GM10248 (cell line): Measurements from ENCODE around the gene PDE10A.

ENCODE experiments used
- CTCF ChIA-PET: fragments of 300-600 bp; sonication (Branson Sonifier 250); formaldehyde crosslinking; extraction: SDS; loops from one replicate; lab custom pipeline; 2021; ENCODE audit warnings: antibody characterized with exemption; lab: Yijun Ruan, JAX
- POLR2A ChIA-PET: fragments of 350-650 bp; sonication (Branson Sonifier 250); formaldehyde crosslinking; extraction: SDS; loops from one replicate; lab custom pipeline; 2020; ENCODE audit warnings: antibody characterized with exemption; lab: Yijun Ruan, JAX
- DNase-seq: peaks from one replicate; pipeline ENCODE4 v3.0.0; 2012; ENCODE audit errors: extremely low spot score
- CTCF ChIP-seq: IDR thresholded peaks from 2 replicates; pipeline ENCODE4 v1.5.1; 2012; ENCODE audit warnings: mild to moderate bottlenecking, low read depth; ENCODE audit errors: extremely low read depth, missing control alignments, control extremely low read depth

Gene PDE10A

GRCh38 chr6:165403006-165403595 lies 259.9 kb downstream of the PDE10A start:
- no peak for TF ChIP-seq CTCF
- POLR2A ChIA-PET = no interaction called here
- DNase-seq = no peak
- CTCF ChIA-PET = no interaction called here

- no peak for DNase-seq
- CTCF ChIA-PET = no interaction called here
- no peak for TF ChIP-seq CTCF
- POLR2A ChIA-PET = no interaction called here
Measured at GRCh38 chr6:165401092-165401491, 261.9 kb downstream of the PDE10A start.

- POLR2A ChIA-PET = no interaction called here
- no peak for DNase-seq
- no peak for TF ChIP-seq CTCF
- CTCF ChIA-PET = no interaction called here
Measured at GRCh38 chr6:165390475-165390874, 272.6 kb downstream of the PDE10A start.

GRCh38 chr6:165389534-165389933 lies 273.5 kb downstream of the PDE10A start:
- no peak for DNase-seq
- CTCF ChIA-PET = no interaction called here
- TF ChIP-seq CTCF = no peak
- POLR2A ChIA-PET = no interaction called here

GRCh38 chr6:165383323-165383722 lies 279.7 kb downstream of the PDE10A start:
- CTCF ChIA-PET = no interaction called here
- TF ChIP-seq CTCF = no peak
- POLR2A ChIA-PET = no interaction called here
- no peak for DNase-seq

GRCh38 chr6:165376100-165376499 lies 286.9 kb downstream of the PDE10A start:
- POLR2A ChIA-PET = no interaction called here
- TF ChIP-seq CTCF = no peak

More at GRCh38 chr6:165376100-165376499, 286.9 kb downstream of the PDE10A start:
- no peak for DNase-seq
- CTCF ChIA-PET = no interaction called here
